Measurements from ENCODE around the gene BATF3.

DNA sequence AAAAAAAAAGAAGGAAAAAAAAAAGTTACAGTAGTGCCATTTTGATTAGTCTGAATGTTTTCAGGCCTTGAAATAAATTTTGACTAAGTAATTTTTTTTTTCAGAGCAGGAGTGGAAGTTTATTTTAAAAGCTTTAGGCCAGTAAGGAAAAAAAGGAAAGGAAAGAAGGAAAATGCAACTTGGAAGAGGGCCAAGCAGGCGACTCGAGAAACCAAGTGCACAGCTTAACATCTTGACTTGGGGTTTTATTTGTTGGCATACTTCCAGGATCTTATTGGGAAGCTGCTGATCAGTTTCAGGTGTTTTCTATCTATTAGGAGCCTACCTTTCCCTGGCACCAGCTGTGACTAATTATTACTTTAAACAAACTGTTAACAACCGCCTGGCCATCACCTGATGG is 49.4 kb downstream of the BATF3 start:
- TF ChIP-seq POLR2A (IDR thresholded peaks at IDR 0.05), result no peak
- TF ChIP-seq, protein P1, sequence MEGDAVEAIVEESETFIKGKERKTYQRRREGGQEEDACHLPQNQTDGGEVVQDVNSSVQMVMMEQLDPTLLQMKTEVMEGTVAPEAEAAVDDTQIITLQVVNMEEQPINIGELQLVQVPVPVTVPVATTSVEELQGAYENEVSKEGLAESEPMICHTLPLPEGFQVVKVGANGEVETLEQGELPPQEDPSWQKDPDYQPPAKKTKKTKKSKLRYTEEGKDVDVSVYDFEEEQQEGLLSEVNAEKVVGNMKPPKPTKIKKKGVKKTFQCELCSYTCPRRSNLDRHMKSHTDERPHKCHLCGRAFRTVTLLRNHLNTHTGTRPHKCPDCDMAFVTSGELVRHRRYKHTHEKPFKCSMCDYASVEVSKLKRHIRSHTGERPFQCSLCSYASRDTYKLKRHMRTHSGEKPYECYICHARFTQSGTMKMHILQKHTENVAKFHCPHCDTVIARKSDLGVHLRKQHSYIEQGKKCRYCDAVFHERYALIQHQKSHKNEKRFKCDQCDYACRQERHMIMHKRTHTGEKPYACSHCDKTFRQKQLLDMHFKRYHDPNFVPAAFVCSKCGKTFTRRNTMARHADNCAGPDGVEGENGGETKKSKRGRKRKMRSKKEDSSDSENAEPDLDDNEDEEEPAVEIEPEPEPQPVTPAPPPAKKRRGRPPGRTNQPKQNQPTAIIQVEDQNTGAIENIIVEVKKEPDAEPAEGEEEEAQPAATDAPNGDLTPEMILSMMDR (IDR thresholded peaks at IDR 0.05), result no peak
- no peak for TF ChIP-seq POLR2AphosphoS5 (IDR thresholded peaks at IDR 0.05; ENCODE audit: insufficient read depth in 1 of 2, low read depth in 1 of 2)

Data from vagina (tissue), 2 donors.